Stimulated activated naive CD8-positive, alpha-beta T cell treated with anti-CD3 and anti-CD28 coated beads, Interleukin-15, amount 100 ng/mL, for 72 hours (primary cell): ENCODE measurements around the gene PRKAR2A.
"Not testable (repeated sequence)": the region's sequence is repeated elsewhere in the genome, so short reads cannot be mapped to it uniquely, and the experiment has no call there.

Experiments
- ATAC-seq: fragments of 150-1000 bp; cut with Tn5 transposase; 2 replicates; pipeline ENCODE4 v1.10.0; 2021; ENCODE audit warnings: mild to moderate bottlenecking, moderate library complexity
- DNase-seq, 2 donors: peaks; one replicate each; pipeline ENCODE4 v3.0.0; 2021 to 2022
- H3K27ac Mint-ChIP-seq, 2 donors: one replicate each; pipeline ENCODE4 v1.8.0; 2022; ENCODE audit warnings: mild to moderate bottlenecking in 2 of 2, mixed read lengths in 2 of 2, moderate library complexity in 2 of 2
- H3K27me3 Mint-ChIP-seq: one replicate; pipeline ENCODE4 v1.8.0; 2022; ENCODE audit warnings: mixed read lengths
- H3K4me1 Mint-ChIP-seq: one replicate; pipeline ENCODE4 v1.8.0; 2022; ENCODE audit warnings: mild to moderate bottlenecking, mixed read lengths
- H3K4me3 Mint-ChIP-seq, 2 donors: one replicate each; pipeline ENCODE4 v1.8.0; 2022; ENCODE audit warnings: mild to moderate bottlenecking in 2 of 2, mixed read lengths in 2 of 2, moderate library complexity in 1 of 2
- H3K9me3 Mint-ChIP-seq, 2 donors: one replicate each; pipeline ENCODE4 v1.8.0; 2022; ENCODE audit warnings: mixed read lengths in 2 of 2

The PRKAR2A gene

GRCh38 chr3:48770192-48770502 lies 77.5 kb downstream of the PRKAR2A start:
- Mint-ChIP-seq H3K27me3 (no peaks in the 10 kb centered on the region), H3K9me3 (no peaks in the 10 kb centered on the region), H3K4me1 (no peaks in the 10 kb centered on the region), H3K27ac (no peak overlapping the region), H3K4me3 (no peak overlapping the region)
- ATAC-seq = no peak
- DNase-seq = no peak

DNA sequence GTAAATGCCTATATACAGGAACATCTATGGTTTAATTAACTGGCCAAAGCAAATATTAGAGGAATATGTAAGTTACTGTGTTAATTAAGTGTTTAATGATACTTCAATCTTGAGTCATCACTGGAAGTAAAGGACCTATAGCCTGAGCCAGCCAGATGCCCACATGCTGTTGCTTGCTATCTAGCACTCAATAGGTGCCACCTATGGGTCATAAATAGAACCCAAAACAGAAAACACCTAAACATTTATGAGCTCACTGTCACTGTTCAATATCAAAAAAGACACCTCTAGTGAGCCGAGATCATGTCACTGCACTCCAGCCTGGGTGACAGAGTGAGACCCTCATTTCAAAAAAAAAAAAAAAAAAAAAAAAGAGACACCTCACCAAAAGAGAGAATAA lies 82.3 kb downstream of the PRKAR2A start:
- no peak overlapping the region for H3K4me3 Mint-ChIP-seq
- ATAC-seq (no peak), DNase-seq (no peak)
- no peaks in the 10 kb centered on the region for H3K4me1 Mint-ChIP-seq
- no peaks in the 10 kb centered on the region for H3K9me3 Mint-ChIP-seq
- H3K27me3 Mint-ChIP-seq = no peaks in the 10 kb centered on the region
- no peak overlapping the region for H3K27ac Mint-ChIP-seq

DNA sequence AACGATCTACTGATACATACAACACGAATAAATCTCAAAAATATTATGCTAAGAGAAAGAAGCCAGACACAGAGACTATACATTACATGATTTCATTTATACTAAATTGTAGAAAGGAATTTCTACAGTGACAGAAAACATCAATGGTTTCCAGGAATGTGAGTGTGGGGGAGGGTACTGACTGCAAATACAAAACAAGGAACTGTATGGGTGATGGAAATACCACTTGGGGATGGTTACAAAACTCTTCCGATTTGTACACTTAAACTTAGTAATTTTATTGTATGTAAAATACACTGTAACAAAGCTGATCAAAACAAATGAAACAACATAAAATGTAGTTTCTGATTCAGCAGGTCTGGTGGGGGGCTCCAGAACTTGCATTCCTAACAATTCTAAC lies 84.9 kb downstream of the PRKAR2A start:
- Mint-ChIP-seq H3K27me3 (no peaks in the 10 kb centered on the region), H3K4me3 (no peak overlapping the region), H3K27ac (peak overlapping the region in 1 of 2 donors; percentile 58), H3K4me1 (no peaks in the 10 kb centered on the region), H3K9me3 (no peaks in the 10 kb centered on the region)
- no peak for DNase-seq
- no peak for ATAC-seq

- H3K27ac Mint-ChIP-seq, DNase-seq, H3K27me3 Mint-ChIP-seq, H3K9me3 Mint-ChIP-seq, H3K4me1 Mint-ChIP-seq, H3K4me3 Mint-ChIP-seq, ATAC-seq: not testable (repeated sequence)
Measured at GRCh38 chr3:48759991-48760540, 87.6 kb downstream of the PRKAR2A start.

DNA sequence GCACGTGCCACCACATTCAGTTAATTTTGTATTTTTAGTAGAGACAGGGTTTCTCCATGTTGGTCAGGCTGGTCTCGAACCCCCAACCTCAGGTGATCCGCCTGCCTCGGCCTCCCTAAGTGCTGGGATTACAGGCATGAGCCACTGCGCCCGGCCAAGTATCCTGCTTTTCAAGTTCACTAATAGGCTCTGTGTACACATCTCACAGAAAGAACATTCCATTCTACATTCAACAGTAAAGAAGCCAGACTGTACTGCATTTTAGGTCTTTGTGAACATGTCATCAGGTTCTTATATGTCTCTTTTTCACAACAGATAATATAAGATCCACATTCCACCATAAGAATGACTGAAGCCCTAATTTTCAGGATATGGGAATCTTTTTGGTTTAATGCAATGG lies 88.1 kb downstream of the PRKAR2A start:
- not testable (repeated sequence) for H3K27me3 Mint-ChIP-seq, ATAC-seq, H3K9me3 Mint-ChIP-seq, DNase-seq, H3K4me1 Mint-ChIP-seq, H3K4me3 Mint-ChIP-seq
- peak overlapping the region in 1 of 2 donors; percentile 30 for H3K27ac Mint-ChIP-seq

DNA sequence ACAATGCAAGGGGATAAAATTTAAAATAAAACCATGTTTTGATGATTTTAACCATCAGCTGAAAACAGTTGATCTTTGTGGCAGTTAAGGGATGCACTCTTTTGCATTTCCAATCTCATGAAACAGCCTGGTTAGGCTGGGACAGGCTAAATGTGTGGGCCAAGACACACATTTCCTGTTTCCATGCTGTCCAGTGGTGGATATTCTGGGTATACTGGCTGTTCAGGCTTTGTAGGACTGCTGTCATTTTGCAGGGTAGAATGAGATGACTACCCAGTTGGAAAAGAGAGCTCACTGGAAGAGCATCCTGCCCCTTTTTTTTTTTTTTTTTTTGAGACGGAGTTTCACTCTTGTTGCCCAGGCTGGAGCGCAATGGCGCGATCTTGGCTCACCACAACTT lies 88.6 kb downstream of the PRKAR2A start:
- H3K4me3 Mint-ChIP-seq = no peak overlapping the region
- no peaks in the 10 kb centered on the region for H3K4me1 Mint-ChIP-seq
- H3K27me3 Mint-ChIP-seq = no peaks in the 10 kb centered on the region
- ATAC-seq = no peak
- no peaks in the 10 kb centered on the region for H3K9me3 Mint-ChIP-seq
- peak overlapping the region in 1 of 2 donors; percentile 56 for H3K27ac Mint-ChIP-seq
- no peak for DNase-seq

DNA sequence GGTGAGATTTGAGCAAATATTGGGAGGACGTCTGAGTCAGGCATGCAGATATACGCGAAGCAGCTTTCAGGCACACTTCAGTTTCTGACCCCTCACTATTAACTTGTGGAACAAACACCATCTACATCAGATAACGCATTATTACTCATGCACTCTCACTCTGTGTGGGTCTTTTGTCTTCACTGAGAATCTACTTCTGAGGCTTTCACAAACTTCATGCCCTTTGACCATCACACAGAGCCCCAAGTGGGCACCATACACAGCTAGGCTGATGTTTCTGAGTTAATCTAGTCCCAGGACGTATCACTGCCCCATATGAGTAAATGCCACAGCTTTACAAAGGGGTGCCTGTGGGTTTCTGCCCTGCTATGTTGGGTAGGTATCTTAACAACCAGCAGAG lies 91.0 kb downstream of the PRKAR2A start:
- Mint-ChIP-seq H3K4me3 (no peak overlapping the region), H3K27me3 (no peaks in the 10 kb centered on the region), H3K9me3 (no peaks in the 10 kb centered on the region), H3K4me1 (no peaks in the 10 kb centered on the region), H3K27ac (no peak overlapping the region)
- DNase-seq (no peak), ATAC-seq (no peak)

DNA sequence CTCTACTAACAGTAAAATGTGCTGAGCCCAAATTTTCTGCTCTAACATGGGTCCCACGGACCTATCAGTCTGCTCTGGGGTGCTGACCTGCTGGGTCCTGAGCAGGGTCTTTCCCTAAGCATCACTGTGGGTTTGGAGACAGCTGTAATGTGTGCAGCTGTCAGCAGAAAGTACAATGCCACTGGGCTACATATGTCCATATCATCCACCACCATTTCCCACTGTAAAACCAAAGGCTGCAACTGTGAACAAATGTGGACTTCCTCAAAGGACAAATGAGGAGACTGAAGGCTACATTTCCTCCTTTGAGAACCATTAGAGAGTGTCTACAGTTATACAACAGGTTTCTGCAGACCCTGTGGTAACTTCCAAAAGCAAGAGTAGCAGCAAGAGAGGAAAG lies 96.8 kb downstream of the PRKAR2A start:
- Mint-ChIP-seq H3K27ac (no peak overlapping the region), H3K4me1 (no peaks in the 10 kb centered on the region), H3K4me3 (no peak overlapping the region), H3K9me3 (no peaks in the 10 kb centered on the region), H3K27me3 (no peaks in the 10 kb centered on the region)
- DNase-seq (no peak), ATAC-seq (no peak)

DNA sequence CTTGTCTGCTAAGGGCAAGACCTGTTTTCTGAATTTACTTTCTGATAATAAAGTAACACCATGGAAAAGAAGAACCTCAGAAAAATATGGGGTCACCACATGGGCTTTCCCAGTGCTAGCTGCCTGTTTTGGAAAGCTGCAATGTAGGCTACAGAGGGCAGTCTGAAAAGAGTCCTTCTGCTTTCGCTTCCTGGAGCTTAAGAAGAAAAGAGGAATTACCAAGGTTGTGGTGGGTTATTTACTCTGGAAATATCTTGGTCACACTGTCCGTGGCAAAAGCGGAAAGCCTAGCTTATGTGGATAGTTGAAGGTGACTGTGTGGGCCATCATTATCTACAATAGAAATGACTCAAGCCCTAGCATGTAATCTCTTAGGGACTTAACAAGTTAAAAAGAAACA lies 98.9 kb downstream of the PRKAR2A start:
- no peak overlapping the region for H3K4me3 Mint-ChIP-seq
- H3K27ac Mint-ChIP-seq = no peak overlapping the region
- ATAC-seq = no peak
- H3K9me3 Mint-ChIP-seq = no peaks in the 10 kb centered on the region
- H3K4me1 Mint-ChIP-seq = no peaks in the 10 kb centered on the region
- no peaks in the 10 kb centered on the region for H3K27me3 Mint-ChIP-seq
- no peak for DNase-seq

GRCh38 chr3:48747706-48748105 lies 100.0 kb downstream of the PRKAR2A start:
- DNase-seq = no peak
- Mint-ChIP-seq H3K4me3 (no peak overlapping the region), H3K27me3 (no peaks in the 10 kb centered on the region), H3K27ac (no peak overlapping the region), H3K9me3 (no peaks in the 10 kb centered on the region), H3K4me1 (no peaks in the 10 kb centered on the region)
- ATAC-seq = no peak

GRCh38 chr3:48747015-48747615 lies 100.6 kb downstream of the PRKAR2A start:
- ATAC-seq = no peak
- DNase-seq = no peak
- H3K9me3 Mint-ChIP-seq = no peaks in the 10 kb centered on the region
- H3K27me3 Mint-ChIP-seq = no peaks in the 10 kb centered on the region
- no peaks in the 10 kb centered on the region for H3K4me1 Mint-ChIP-seq
- H3K27ac Mint-ChIP-seq = no peak overlapping the region
- no peak overlapping the region for H3K4me3 Mint-ChIP-seq

- ATAC-seq = no peak
- Mint-ChIP-seq H3K4me3 (no peak overlapping the region), H3K27me3 (no peaks in the 10 kb centered on the region), H3K4me1 (peaks cover 5% of the 10 kb centered on the region), H3K9me3 (no peaks in the 10 kb centered on the region), H3K27ac (no peak overlapping the region)
- DNase-seq = no peak
Measured at GRCh38 chr3:48743773-48744172, 103.9 kb downstream of the PRKAR2A start.

GRCh38 chr3:48741226-48741625 lies 106.4 kb downstream of the PRKAR2A start:
- not testable (repeated sequence) for H3K27me3 Mint-ChIP-seq, DNase-seq, ATAC-seq

GRCh38 chr3:48739955-48740823 lies 107.5 kb downstream of the PRKAR2A start:
- H3K27ac Mint-ChIP-seq = no peak overlapping the region
- H3K27me3 Mint-ChIP-seq = no peaks in the 10 kb centered on the region
- ATAC-seq = peak; percentile 94
- no peak overlapping the region for H3K4me3 Mint-ChIP-seq
- H3K4me1 Mint-ChIP-seq = peaks cover 5% of the 10 kb centered on the region
- no peaks in the 10 kb centered on the region for H3K9me3 Mint-ChIP-seq
- peak; percentile 46 to 47 for DNase-seq

More at GRCh38 chr3:48741226-48741625, 106.4 kb downstream of the PRKAR2A start:
- not testable (repeated sequence) for H3K9me3 Mint-ChIP-seq, H3K4me1 Mint-ChIP-seq, H3K4me3 Mint-ChIP-seq
- H3K27ac Mint-ChIP-seq = peak overlapping the region in 1 of 2 donors; percentile 19

- no peaks in the 10 kb centered on the region for H3K9me3 Mint-ChIP-seq
- ATAC-seq = peak; percentile 33
- no peak overlapping the region for H3K27ac Mint-ChIP-seq
- DNase-seq = no peak
- no peak overlapping the region for H3K4me3 Mint-ChIP-seq
- no peaks in the 10 kb centered on the region for H3K27me3 Mint-ChIP-seq
- peaks cover 5% of the 10 kb centered on the region for H3K4me1 Mint-ChIP-seq
Measured at GRCh38 chr3:48739617-48739954, 108.1 kb downstream of the PRKAR2A start.

DNA sequence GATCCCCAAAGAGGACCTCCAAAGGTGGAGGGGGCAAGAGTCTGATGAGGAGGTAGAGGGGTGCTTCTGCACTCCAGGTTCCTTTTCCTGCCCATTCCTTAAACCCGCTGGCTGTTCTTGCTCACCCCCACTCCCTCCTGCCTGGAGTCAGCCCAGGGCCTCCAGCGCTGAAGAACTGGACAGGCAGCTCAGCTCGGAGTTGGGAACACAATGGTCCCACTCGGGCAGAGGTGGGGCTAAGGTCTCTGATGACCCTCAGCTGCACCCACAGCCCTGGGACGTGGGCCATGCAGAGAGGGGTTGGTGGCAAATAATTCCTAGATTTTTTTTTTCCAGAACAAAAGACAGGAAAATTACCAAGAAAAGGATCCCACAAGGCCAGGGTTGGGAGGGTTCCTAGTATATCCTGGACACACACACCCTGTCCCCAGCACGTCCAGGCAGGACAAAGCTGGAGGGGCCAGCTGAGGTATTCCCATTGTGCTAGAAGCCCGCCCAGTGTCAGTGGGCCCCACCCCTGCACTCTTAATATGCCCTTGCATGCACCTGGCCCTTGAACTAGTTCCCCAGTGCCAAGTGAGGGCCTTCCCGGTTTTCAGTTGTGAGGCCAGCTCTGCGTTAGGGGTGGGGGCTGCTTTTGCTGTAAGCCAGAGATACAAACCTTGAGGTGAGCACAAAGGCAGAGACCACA lies 108.6 kb downstream of the PRKAR2A start:
- H3K4me3 Mint-ChIP-seq = no peak overlapping the region
- ATAC-seq = no peak

More for the DNA sequence above, 108.6 kb downstream of the PRKAR2A start:
- Mint-ChIP-seq H3K27me3 (no peaks in the 10 kb centered on the region), H3K4me1 (peaks cover 5% of the 10 kb centered on the region), H3K27ac (peak overlapping the region in 1 of 2 donors; percentile 34), H3K9me3 (no peaks in the 10 kb centered on the region)
- no peak for DNase-seq
